Posterior vena cava (tissue), 2 donors: ENCODE data around the gene C19orf47. TPM values are rescaled to one million over a fixed set of nuclear protein-coding genes. Genes with fewer than 3 reads are reported as not detected.

ENCODE experiments used
- DNase-seq: peaks from one replicate; pipeline ENCODE4 v3.0.0-alpha.2; 2020; ENCODE audit warnings: low spot score
- intact Hi-C, 2 donors: fragments of 100-400 bp; cut with DNase I; formaldehyde crosslinking; loops; one replicate each; pipeline versions ENCODE4 v1.14.1 to v1.14.2; 2022 to 2023
- total RNA-seq, 2 donors: library from RNA; stranded (reverse); fragmentation: NEBNext Ultra II Directional; extraction: Animal tissue kit (Norgen Biotek cat#: 25700); gene quantifications; one replicate each; pipeline ENCODE4 v1.2.1, GENCODE V29; 2021
- donor health status: DM: yes; HTN: yes; CAD: no.
- donor health status: DM: yes; HTN: yes; CAD: no.

C19orf47 gene
- total RNA-seq, 2 donors from 2014 or later, result 13.2 to 16.9 TPM

- DNase-seq, result no peak
- intact Hi-C loops, result no loop called here
These were observed 22.0 kb downstream of the C19orf47 start for GRCh38 chr19:40326201-40326600.

- DNase-seq, result peak; percentile 68
- intact Hi-C loops, result no loop called here
These were observed 24.5 kb downstream of the C19orf47 start for GRCh38 chr19:40323705-40324104.

- intact Hi-C loops, result no loop called here
- DNase-seq, result peak; percentile 53
These were observed 25.1 kb downstream of the C19orf47 start for GRCh38 chr19:40322951-40323615.

- no peak for DNase-seq
- intact Hi-C loops, result no loop called here
These were observed 26.0 kb downstream of the C19orf47 start for GRCh38 chr19:40322271-40322610.

- DNase-seq, result peak; percentile 76
- intact Hi-C loops, result no loop called here
These were observed 26.5 kb downstream of the C19orf47 start for GRCh38 chr19:40321566-40322270.

GRCh38 chr19:40321076-40321475 is 27.1 kb downstream of the C19orf47 start:
- peak; percentile 79 for DNase-seq
- intact Hi-C loops, result no loop called here

- peak; percentile 40 for DNase-seq
- intact Hi-C loops, result no loop called here
These were observed 27.6 kb downstream of the C19orf47 start for GRCh38 chr19:40320558-40320935.

- intact Hi-C loops, result loop anchor here in 1 of 2 donors (10.0 kb wide), 1 partner anchor 307 kb away; no protein-coding TSS in a partner anchor
- DNase-seq, result no peak
These were observed 30.9 kb downstream of the C19orf47 start for GRCh38 chr19:40317338-40317737.

GRCh38 chr19:40315812-40316470 is 32.3 kb downstream of the C19orf47 start:
- intact Hi-C loops, result loop anchor here in 1 of 2 donors (10.0 kb wide), 1 partner anchor 309 kb away; no protein-coding TSS in a partner anchor
- peak; percentile 79 for DNase-seq

GRCh38 chr19:40314656-40315055 is 33.5 kb downstream of the C19orf47 start:
- no peak for DNase-seq
- intact Hi-C loops, result loop anchor here in 1 of 2 donors (10.0 kb wide), 1 partner anchor 310 kb away; no protein-coding TSS in a partner anchor

GRCh38 chr19:40313229-40313983 is 34.8 kb downstream of the C19orf47 start:
- DNase-seq, result peak; percentile 30
- intact Hi-C loops, result loop anchor here in 1 of 2 donors (10.0 kb wide), 1 partner anchor 311 kb away; no protein-coding TSS in a partner anchor

- peak; percentile 26 for DNase-seq
- intact Hi-C loops, result loop anchor here in 1 of 2 donors (10.0 kb wide), 1 partner anchor 312 kb away; no protein-coding TSS in a partner anchor
These were observed 35.7 kb downstream of the C19orf47 start for GRCh38 chr19:40312533-40312932.

GRCh38 chr19:40309666-40310065 is 38.5 kb downstream of the C19orf47 start:
- no peak for DNase-seq
- intact Hi-C loops, result loop anchor here (10.0 kb wide), 2 partner anchors 85 to 315 kb away; partner anchors contain the start of gene HIPK4 (in 1 of the 2)

- peak; percentile 91 for DNase-seq
- intact Hi-C loops, result loop anchor here in 1 of 2 donors (10.0 kb wide), 1 partner anchor 89 kb away; the partner anchor contains the start of gene HIPK4
These were observed 42.8 kb downstream of the C19orf47 start for GRCh38 chr19:40305403-40305802.

GRCh38 chr19:40304306-40304705 is 43.9 kb downstream of the C19orf47 start:
- intact Hi-C loops, result loop anchor here in 1 of 2 donors (10.0 kb wide), 1 partner anchor 90 kb away; the partner anchor contains the start of gene HIPK4
- DNase-seq, result no peak

GRCh38 chr19:40303765-40304164 is 44.4 kb downstream of the C19orf47 start:
- intact Hi-C loops, result loop anchor here in 1 of 2 donors (10.0 kb wide), 1 partner anchor 91 kb away; the partner anchor contains the start of gene HIPK4
- DNase-seq, result peak; percentile 25

GRCh38 chr19:40302224-40303011 is 45.8 kb downstream of the C19orf47 start:
- peak; percentile 11 for DNase-seq
- intact Hi-C loops, result loop anchor here in 1 of 2 donors (10.0 kb wide), 1 partner anchor 92 kb away; the partner anchor contains the start of gene HIPK4

- intact Hi-C loops, result loop anchor here in 1 of 2 donors (10.0 kb wide), 1 partner anchor 94 kb away; the partner anchor contains the start of gene HIPK4
- DNase-seq, result no peak
These were observed 47.5 kb downstream of the C19orf47 start for GRCh38 chr19:40300668-40301067.
